Nucleus accumbens (tissue), 56 donors: Measurements from ENCODE around the gene LRRC1.
"Not testable (repeated sequence)": the region's sequence is repeated elsewhere in the genome, so short reads cannot be mapped to it uniquely, and the experiment has no call there.

Source experiments
- DNase-seq, 56 donors: peaks; one replicate each; lab custom pipeline; 2025; lab: John Stamatoyannopoulos, UW

The LRRC1 gene

GRCh38 chr6:53790886-53791285, 3.9 kb upstream of the LRRC1 start:
- no peak for DNase-seq

GRCh38 chr6:53792016-53792415, 2.8 kb upstream of the LRRC1 start:
- DNase-seq = no peak

- DNase-seq = no peak
These were observed 1.9 kb upstream of the LRRC1 start for GRCh38 chr6:53792973-53793317.

GRCh38 chr6:53793318-53794136, 1.3 kb upstream of the LRRC1 start:
- peak in 26 of 56 donors; percentile 9 to 71 (median 42) for DNase-seq

GRCh38 chr6:53794137-53794719, 577 bp upstream of the LRRC1 start:
- peak in 54 of 56 donors; percentile 51 to 90 (median 80) for DNase-seq

- DNase-seq = peak in 3 of 56 donors; percentile 55 to 59 (median 55)
These were observed 516 bp downstream of the LRRC1 start for GRCh38 chr6:53795340-53795701.

- DNase-seq = peak in 35 of 56 donors; percentile 18 to 71 (median 43)
These were observed 1.1 kb downstream of the LRRC1 start for GRCh38 chr6:53795702-53796450.

- DNase-seq = no peak
These were observed 1.6 kb downstream of the LRRC1 start for GRCh38 chr6:53796451-53796780.

GRCh38 chr6:53796791-53797190, 2.0 kb downstream of the LRRC1 start:
- DNase-seq = no peak

GRCh38 chr6:53797304-53797703, 2.5 kb downstream of the LRRC1 start:
- no peak for DNase-seq

- no peak for DNase-seq
These were observed 4.5 kb downstream of the LRRC1 start for GRCh38 chr6:53799340-53799739.

- no peak for DNase-seq
These were observed 6.2 kb downstream of the LRRC1 start for GRCh38 chr6:53801022-53801421.

- DNase-seq = no peak
These were observed 7.8 kb downstream of the LRRC1 start for GRCh38 chr6:53802582-53802981.

- no peak for DNase-seq
These were observed 8.5 kb downstream of the LRRC1 start for GRCh38 chr6:53803081-53803860.

- no peak for DNase-seq
These were observed 10.2 kb downstream of the LRRC1 start for GRCh38 chr6:53805016-53805415.

GRCh38 chr6:53805725-53806124, 10.9 kb downstream of the LRRC1 start:
- DNase-seq = no peak

- not testable (repeated sequence) for DNase-seq
These were observed 12.8 kb downstream of the LRRC1 start for GRCh38 chr6:53807606-53808005.

- no peak for DNase-seq
These were observed 13.6 kb downstream of the LRRC1 start for GRCh38 chr6:53808302-53808881.

GRCh38 chr6:53809691-53810090, 14.9 kb downstream of the LRRC1 start:
- DNase-seq = no peak

- no peak for DNase-seq
These were observed 16.3 kb downstream of the LRRC1 start for GRCh38 chr6:53811082-53811481.

GRCh38 chr6:53811746-53812145, 16.9 kb downstream of the LRRC1 start:
- DNase-seq = no peak
